HEK293 (cell line): ENCODE measurements around the gene GTF2H3.

ENCODE experiments used
- CTCF ChIA-PET: fragments of 350-600 bp; formaldehyde crosslinking; extraction: SDS; loops from one replicate; lab custom pipeline; 2021; ENCODE audit warnings: antibody characterized with exemption; lab: Yijun Ruan, JAX
- POLR2A ChIA-PET: fragments of 300-600 bp; formaldehyde crosslinking; extraction: SDS; loops from one replicate; lab custom pipeline; 2020; ENCODE audit warnings: antibody characterized with exemption, inconsistent platforms; lab: Yijun Ruan, JAX
- H3K27ac ChIP-seq: fragments of 200-500 bp; sonication (Bioruptor generic); 2 replicates; pipeline ENCODE4 v1.5.1; 2014; ENCODE audit warnings: low read depth, low read length, control low read depth, inconsistent platforms; ENCODE audit errors: extremely low read depth
- H3K36me3 ChIP-seq, 2 experiments: fragments of 200-500 bp in 1 of 2; sonication (Bioruptor generic) in 1 of 2; 1 replicate in 1 of 2; 2 replicates in 1 of 2; pipeline ENCODE4 v1.5.1; 2014 to 2017; ENCODE audit warnings: inconsistent platforms in 2 of 2, low read length in 2 of 2; ENCODE audit not compliant: control insufficient read depth in 2 of 2, insufficient read depth in 1 of 2
- H3K4me1 ChIP-seq: fragments of 200-500 bp; sonication (Bioruptor generic); 2 replicates; pipeline ENCODE4 v1.5.1; 2014; ENCODE audit warnings: mild to moderate bottlenecking, low read length, inconsistent platforms; ENCODE audit not compliant: control insufficient read depth, insufficient read depth
- H3K4me3 ChIP-seq: 2 replicates; pipeline ENCODE4 v1.5.1; 2011; ENCODE audit warnings: low read depth, mild to moderate bottlenecking, control low read depth, low read length, moderate library complexity
- H3K9me3 ChIP-seq: fragments of 200-500 bp; sonication (Bioruptor generic); 2 replicates; pipeline ENCODE4 v1.5.1; 2014; ENCODE audit warnings: low read depth, low read length, inconsistent platforms; ENCODE audit not compliant: control insufficient read depth, insufficient read depth
- OVOL3 ChIP-seq: fragments of 450-650 bp; formaldehyde crosslinking; IDR thresholded peaks from 2 replicates; pipeline ENCODE4 v1.5.1; 2016; ENCODE audit warnings: missing biosample characterization, missing genetic modification characterization
- PRDM1 ChIP-seq: fragments of 450-650 bp; formaldehyde crosslinking; IDR thresholded peaks from 2 replicates; pipeline ENCODE4; 2016; ENCODE audit warnings: missing biosample characterization, missing genetic modification characterization
- PRDM10 ChIP-seq: fragments of 450-650 bp; formaldehyde crosslinking; IDR thresholded peaks from 2 replicates; pipeline ENCODE4 v1.5.1; 2016; ENCODE audit warnings: missing biosample characterization, missing genetic modification characterization
- PRDM2 ChIP-seq: fragments of 450-650 bp; formaldehyde crosslinking; IDR thresholded peaks from 2 replicates; pipeline ENCODE4 v1.5.1; 2016; ENCODE audit warnings: missing biosample characterization, missing genetic modification characterization, borderline replicate concordance
- YY1 ChIP-seq: fragments of 450-650 bp; formaldehyde crosslinking; IDR thresholded peaks from 2 replicates; pipeline ENCODE4 v1.5.1; 2018; ENCODE audit warnings: missing biosample characterization, missing genetic modification characterization
- ZBTB21 ChIP-seq: fragments of 450-650 bp; formaldehyde crosslinking; IDR thresholded peaks from 2 replicates; pipeline ENCODE4 v1.5.1; 2017; ENCODE audit warnings: missing biosample characterization, missing genetic modification characterization
- ZNF239 ChIP-seq: fragments of 450-650 bp; formaldehyde crosslinking; IDR thresholded peaks from 2 replicates; pipeline ENCODE4 v1.5.1; 2016; ENCODE audit warnings: missing biosample characterization, missing genetic modification characterization
- ZNF292 ChIP-seq: fragments of 450-650 bp; formaldehyde crosslinking; IDR thresholded peaks from 2 replicates; pipeline ENCODE4 v1.5.1; 2016; ENCODE audit warnings: low read depth, missing biosample characterization, missing genetic modification characterization, borderline replicate concordance
- ZNF341 ChIP-seq: fragments of 450-650 bp; formaldehyde crosslinking; IDR thresholded peaks from 2 replicates; pipeline ENCODE4; 2016; ENCODE audit warnings: low read depth, missing biosample characterization, missing genetic modification characterization
- ZNF664 ChIP-seq: fragments of 450-650 bp; formaldehyde crosslinking; IDR thresholded peaks from 2 replicates; pipeline ENCODE4 v1.5.1; 2016; ENCODE audit warnings: missing biosample characterization, missing genetic modification characterization
- ZNF677 ChIP-seq: fragments of 450-650 bp; IDR thresholded peaks from 2 replicates; pipeline ENCODE4 v1.5.0; 2018; ENCODE audit warnings: missing biosample characterization, mild to moderate bottlenecking, missing genetic modification characterization, moderate library complexity
- ZSCAN4 ChIP-seq: fragments of 450-650 bp; formaldehyde crosslinking; IDR thresholded peaks from 2 replicates; pipeline ENCODE4 v1.5.1; 2017; ENCODE audit warnings: missing biosample characterization, missing genetic modification characterization

Gene GTF2H3

GRCh38 chr12:123598522-123598921, 35.1 kb upstream of the GTF2H3 start:
- CTCF ChIA-PET: no interaction called here
- peaks cover 48 to 51% of the 10 kb centered on the region in 2 experiments for H3K36me3 ChIP-seq
- no peak for TF ChIP-seq ZNF292 (tag by site-specific recombination)
- peak; percentile 76 for TF ChIP-seq PRDM10 (tag by site-specific recombination)
- TF ChIP-seq, all 188 proteins: peak for 1
- Histone ChIP-seq H3K9me3 (no peaks in the 10 kb centered on the region), H3K4me1 (no peaks in the 10 kb centered on the region), H3K27ac (peak overlapping the region; percentile 6; the same call in 1 of the 2 replicates), H3K4me3 (no peak overlapping the region)
- POLR2A ChIA-PET: interaction anchor here (0.7 kb wide), 1 partner anchor 178 kb away, joined by 3 read pairs; no protein-coding TSS in a partner anchor

- H3K27ac ChIP-seq: no peak overlapping the region
- no peak for TF ChIP-seq ZBTB21 (tag by site-specific recombination)
- peak; percentile 58; the same call in 1 of the 2 replicates for TF ChIP-seq ZSCAN4 (tag by site-specific recombination)
- peak; percentile 64 for TF ChIP-seq PRDM1 (tag by site-specific recombination)
- TF ChIP-seq, all 188 proteins: peak for 2
- Histone ChIP-seq H3K4me3 (no peak overlapping the region), H3K36me3 (peaks cover 44 to 51% of the 10 kb centered on the region in 2 experiments), H3K4me1 (no peaks in the 10 kb centered on the region), H3K9me3 (no peaks in the 10 kb centered on the region)
- CTCF ChIA-PET: interaction anchor here (0.7 kb wide), 1 partner anchor 51 kb away, joined by 4 read pairs; no protein-coding TSS in a partner anchor
- POLR2A ChIA-PET: interaction anchor here (0.7 kb wide), 1 partner anchor 70 kb away, joined by 4 read pairs; no protein-coding TSS in a partner anchor
These were observed 34.3 kb upstream of the GTF2H3 start for GRCh38 chr12:123599310-123599709.

GRCh38 chr12:123599721-123600120, 33.9 kb upstream of the GTF2H3 start:
- Histone ChIP-seq H3K9me3 (no peaks in the 10 kb centered on the region), H3K4me1 (no peaks in the 10 kb centered on the region), H3K4me3 (no peak overlapping the region), H3K36me3 (peaks cover 41 to 52% of the 10 kb centered on the region in 2 experiments), H3K27ac (no peak overlapping the region)
- no peak for TF ChIP-seq ZNF341 (tag by site-specific recombination)
- CTCF ChIA-PET: interaction anchor here (0.7 kb wide), 1 partner anchor 50 kb away, joined by 4 read pairs; no protein-coding TSS in a partner anchor
- POLR2A ChIA-PET: interaction anchor here (0.7 kb wide), 1 partner anchor 71 kb away, joined by 4 read pairs; no protein-coding TSS in a partner anchor

- peaks cover 35 to 53% of the 10 kb centered on the region in 2 experiments for H3K36me3 ChIP-seq
- H3K9me3 ChIP-seq: no peaks in the 10 kb centered on the region
- peak within 1 kb of the TSS; percentile 96 for H3K4me3 ChIP-seq
- CTCF ChIA-PET: interaction anchor here (0.6 to 1.3 kb wide), 3 partner anchors 12 to 741 kb away, joined by 3 to 6 read pairs (median 4); no protein-coding TSS in a partner anchor
- POLR2A ChIA-PET: interaction anchor here (0.7 to 2.5 kb wide), 9 partner anchors 9 to 369 kb away, joined by 3 to 14 read pairs (median 6); partner anchors contain the start of genes ATP6V0A2, MPHOSPH9, MTRFR and SBNO1
- peak within 1 kb of the TSS; percentile 69 for H3K27ac ChIP-seq
- H3K4me1 ChIP-seq: no peaks in the 10 kb centered on the region
- TF ChIP-seq ZNF239: peak; percentile 92
- TF ChIP-seq YY1 (tag by site-specific recombination): peak; percentile 93
- peak; percentile 88 for TF ChIP-seq OVOL3 (tag by site-specific recombination)
- no peak for TF ChIP-seq ZNF677 (tag by site-specific recombination)
- peak; percentile 80 for TF ChIP-seq PRDM1 (tag by site-specific recombination)
- TF ChIP-seq ZNF664 (tag by site-specific recombination): no peak
- no peak for TF ChIP-seq PRDM2 (tag by site-specific recombination)
These were observed 31.8 kb upstream of the GTF2H3 start, which contains the start of gene DDX55 for GRCh38 chr12:123601602-123602489. DDX55 (plus strand) TSS chr12:123602099; CDS start chr12:123602149, 50 bp downstream.
